GM12872 (cell line): ENCODE measurements around the gene PYGO2.

Experiments used
- TF ChIP-seq, protein P1 (sequence below): IDR thresholded peaks from 3 replicates; pipeline ENCODE4 v1.5.1; 2011; ENCODE audit warnings: low read depth, mild to moderate bottlenecking, low read length, moderate library complexity; ENCODE audit not compliant: insufficient read depth

Gene PYGO2

GRCh38 chr1:154940213-154940560 lies 21.4 kb downstream of the PYGO2 start:
- TF ChIP-seq, protein P1, sequence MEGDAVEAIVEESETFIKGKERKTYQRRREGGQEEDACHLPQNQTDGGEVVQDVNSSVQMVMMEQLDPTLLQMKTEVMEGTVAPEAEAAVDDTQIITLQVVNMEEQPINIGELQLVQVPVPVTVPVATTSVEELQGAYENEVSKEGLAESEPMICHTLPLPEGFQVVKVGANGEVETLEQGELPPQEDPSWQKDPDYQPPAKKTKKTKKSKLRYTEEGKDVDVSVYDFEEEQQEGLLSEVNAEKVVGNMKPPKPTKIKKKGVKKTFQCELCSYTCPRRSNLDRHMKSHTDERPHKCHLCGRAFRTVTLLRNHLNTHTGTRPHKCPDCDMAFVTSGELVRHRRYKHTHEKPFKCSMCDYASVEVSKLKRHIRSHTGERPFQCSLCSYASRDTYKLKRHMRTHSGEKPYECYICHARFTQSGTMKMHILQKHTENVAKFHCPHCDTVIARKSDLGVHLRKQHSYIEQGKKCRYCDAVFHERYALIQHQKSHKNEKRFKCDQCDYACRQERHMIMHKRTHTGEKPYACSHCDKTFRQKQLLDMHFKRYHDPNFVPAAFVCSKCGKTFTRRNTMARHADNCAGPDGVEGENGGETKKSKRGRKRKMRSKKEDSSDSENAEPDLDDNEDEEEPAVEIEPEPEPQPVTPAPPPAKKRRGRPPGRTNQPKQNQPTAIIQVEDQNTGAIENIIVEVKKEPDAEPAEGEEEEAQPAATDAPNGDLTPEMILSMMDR: no peak

DNA sequence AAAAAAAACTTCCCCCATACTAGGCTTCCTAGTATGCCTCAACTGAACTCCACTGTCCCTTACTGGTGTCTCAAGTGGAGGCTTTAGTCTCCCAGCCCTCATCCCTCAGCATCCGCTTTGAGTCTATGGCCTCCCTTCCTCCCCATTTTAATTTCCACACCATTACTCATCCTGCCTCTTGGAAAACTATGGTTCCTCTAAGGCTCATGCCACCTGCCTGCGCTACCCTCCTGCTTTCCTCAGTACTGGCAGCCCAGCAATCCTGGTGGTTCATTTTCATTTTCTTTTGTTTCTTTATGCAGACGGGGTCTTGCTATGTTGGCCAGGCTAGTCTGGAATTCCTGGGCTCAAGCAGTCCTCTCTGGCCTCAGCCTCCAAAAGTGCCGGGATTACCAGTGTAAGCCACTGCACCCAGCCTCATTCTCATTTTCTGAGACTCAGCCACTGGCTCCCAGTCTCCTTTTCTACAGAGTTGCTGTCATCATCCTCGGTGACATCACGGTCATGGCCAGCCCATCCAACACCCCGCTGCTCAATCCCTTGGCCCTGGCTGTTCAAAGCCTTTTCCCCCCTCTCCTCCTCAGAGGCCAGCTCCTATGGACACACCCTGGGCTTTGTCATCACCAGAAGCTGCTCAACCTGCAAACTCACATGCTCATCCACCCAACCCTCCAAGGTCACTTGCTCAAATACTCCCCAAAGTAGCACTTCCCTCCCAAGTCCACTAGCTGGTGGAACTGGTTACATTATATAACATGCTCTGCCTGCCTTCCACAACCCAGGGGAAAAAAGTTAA lies 22.8 kb downstream of the PYGO2 start:
- TF ChIP-seq, protein P1: 0 out of 3 replicates have a peak, but pooled peaks have one; percentile 11

- TF ChIP-seq, protein P1: no peak
Measured at GRCh38 chr1:154937988-154938386, 23.6 kb downstream of the PYGO2 start.

GRCh38 chr1:154937085-154937987 lies 24.2 kb downstream of the PYGO2 start:
- TF ChIP-seq, protein P1: peak; percentile 41; the same call in 2 of the 3 replicates

DNA sequence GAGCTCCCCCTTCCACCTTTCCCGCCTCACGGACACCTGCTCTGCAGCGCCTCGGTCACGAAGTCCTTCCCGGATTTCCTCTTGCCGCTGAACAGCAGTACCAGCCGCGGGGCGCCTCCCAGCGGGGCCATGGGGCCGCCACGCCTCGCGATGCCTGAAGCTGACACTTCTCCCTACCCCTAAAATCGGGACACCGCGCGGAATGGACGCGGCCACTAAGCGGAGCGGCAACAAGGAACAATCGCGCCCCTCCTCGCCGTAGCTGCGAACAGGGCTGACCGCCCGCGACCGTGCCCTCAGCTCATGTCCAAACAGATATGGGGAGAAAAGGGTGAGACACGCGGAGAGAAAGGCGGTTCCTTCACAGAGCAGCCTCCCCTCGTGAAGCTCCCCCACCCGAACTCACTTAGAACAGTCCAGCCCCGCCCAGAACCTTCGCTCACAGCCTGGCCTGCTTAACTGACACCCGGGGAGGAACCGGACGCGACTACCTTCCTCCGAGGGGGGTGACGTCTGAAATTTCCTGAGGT lies 25.0 kb downstream of the PYGO2 start, which contains the start of gene PMVK:
TSS of gene PMVK (minus strand) at position 165 of the 530 bp plus-strand sequence. CDS start at position 131, 34 bp downstream.
- TF ChIP-seq, protein P1: peak; percentile 38; the same call in 2 of the 3 replicates

DNA sequence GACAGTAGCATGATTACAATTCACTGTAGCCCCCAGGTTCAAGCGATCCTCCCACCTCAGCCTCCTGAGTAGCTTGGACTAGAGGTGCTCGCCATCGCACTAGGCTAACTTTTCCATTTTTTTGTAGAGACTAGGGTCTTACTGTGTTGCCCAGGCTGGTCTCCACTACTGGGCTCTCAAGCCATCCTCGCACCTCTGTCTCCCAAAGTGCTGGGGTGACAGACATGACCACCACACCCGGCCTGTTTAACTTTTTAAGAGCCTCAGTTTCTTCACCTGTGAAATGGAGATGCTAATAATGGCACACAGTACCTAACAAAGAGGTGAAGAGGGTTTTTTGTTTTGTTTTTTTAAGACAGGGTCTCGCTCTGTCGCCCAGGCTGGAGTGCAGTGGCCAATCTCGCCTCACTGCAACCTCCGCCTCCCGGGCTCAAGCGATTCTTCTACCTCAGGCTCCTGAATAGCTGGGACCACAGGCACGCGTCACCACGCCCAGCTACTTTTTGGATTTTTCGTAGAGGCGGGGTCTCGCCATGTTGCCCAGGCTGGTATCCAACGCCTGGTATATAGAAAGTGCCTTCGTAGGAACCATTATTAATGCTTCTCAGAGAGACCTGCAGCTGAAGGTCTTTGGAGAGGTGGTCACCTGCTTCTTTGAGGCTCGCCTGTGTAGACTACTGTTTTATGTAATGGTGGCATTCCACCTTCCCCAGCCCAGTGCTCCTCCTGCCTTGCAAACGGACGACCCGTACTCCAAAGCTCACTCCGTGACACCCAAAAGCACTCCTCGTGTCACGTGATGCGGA lies 25.6 kb downstream of the PYGO2 start:
- TF ChIP-seq, protein P1: no peak
